ENCODE data around the gene PRDX5. TPM values are rescaled to one million over a fixed set of nuclear protein-coding genes. Genes with fewer than 3 reads are reported as not detected.

PRDX5 gene
- total RNA-seq, 2 experiments from 2014 or later, result 177 to 217 TPM

DNA sequence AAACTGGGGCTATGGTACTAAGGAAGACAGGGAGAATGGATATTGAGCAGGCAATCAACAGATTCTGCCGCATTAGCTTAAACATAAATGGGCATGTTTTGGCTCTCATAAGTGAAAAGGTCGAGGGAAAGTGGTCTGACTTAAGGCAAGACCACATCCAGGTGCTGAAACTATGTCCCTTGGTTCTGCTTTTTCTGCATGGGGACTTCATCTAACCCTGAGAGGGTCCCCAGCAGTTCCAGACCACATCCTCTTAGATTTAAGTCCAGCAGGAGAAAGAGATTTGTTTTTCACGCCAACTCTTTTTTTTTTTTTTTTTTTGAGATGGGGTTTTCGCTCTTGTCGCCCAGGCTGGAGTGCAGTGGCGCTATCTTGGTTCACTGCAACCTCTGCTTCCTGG lies 46.5 kb downstream of the PRDX5 start:
- TF ChIP-seq, protein P1, sequence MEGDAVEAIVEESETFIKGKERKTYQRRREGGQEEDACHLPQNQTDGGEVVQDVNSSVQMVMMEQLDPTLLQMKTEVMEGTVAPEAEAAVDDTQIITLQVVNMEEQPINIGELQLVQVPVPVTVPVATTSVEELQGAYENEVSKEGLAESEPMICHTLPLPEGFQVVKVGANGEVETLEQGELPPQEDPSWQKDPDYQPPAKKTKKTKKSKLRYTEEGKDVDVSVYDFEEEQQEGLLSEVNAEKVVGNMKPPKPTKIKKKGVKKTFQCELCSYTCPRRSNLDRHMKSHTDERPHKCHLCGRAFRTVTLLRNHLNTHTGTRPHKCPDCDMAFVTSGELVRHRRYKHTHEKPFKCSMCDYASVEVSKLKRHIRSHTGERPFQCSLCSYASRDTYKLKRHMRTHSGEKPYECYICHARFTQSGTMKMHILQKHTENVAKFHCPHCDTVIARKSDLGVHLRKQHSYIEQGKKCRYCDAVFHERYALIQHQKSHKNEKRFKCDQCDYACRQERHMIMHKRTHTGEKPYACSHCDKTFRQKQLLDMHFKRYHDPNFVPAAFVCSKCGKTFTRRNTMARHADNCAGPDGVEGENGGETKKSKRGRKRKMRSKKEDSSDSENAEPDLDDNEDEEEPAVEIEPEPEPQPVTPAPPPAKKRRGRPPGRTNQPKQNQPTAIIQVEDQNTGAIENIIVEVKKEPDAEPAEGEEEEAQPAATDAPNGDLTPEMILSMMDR (conservative IDR thresholded peaks at IDR 0.05; ENCODE audit: low read length), result no peak
- TF ChIP-seq EZH2phosphoT487 (IDR thresholded peaks at IDR 0.05; ENCODE audit: borderline replicate concordance, low read depth, low read length), result no peak
- Histone ChIP-seq H2AFZ (ENCODE audit: low read length) (no peak overlapping the region), H3K4me2 (ENCODE audit: low read length) (no peak overlapping the region), H3K36me3 (ENCODE audit: insufficient read depth, low read length) (peaks cover 55% of the 10 kb centered on the region), H3K4me3 (ENCODE audit: low read depth, low read length, poor library complexity, severe bottlenecking) (no peak overlapping the region), H3K9me2 (ENCODE audit: insufficient read depth, low read length) (no peaks in the 10 kb centered on the region), H3K4me1 (ENCODE audit: insufficient read depth, low read length, poor library complexity, severe bottlenecking) (peaks cover 18% of the 10 kb centered on the region), H4K20me1 (ENCODE audit: insufficient read depth, low read length) (no peaks in the 10 kb centered on the region), H3K9me3 (ENCODE audit: low read length) (no peaks in the 10 kb centered on the region), H3K27ac (ENCODE audit: low read depth, low read length, poor library complexity, severe bottlenecking) (peak overlapping the region; percentile 10), H3K79me2 (ENCODE audit: insufficient read depth, low read depth, low read length) (no peaks in the 10 kb centered on the region)
- BruUV-seq (replicated peaks), result no TSS peak
- intact Hi-C loops (cut with micrococcal nuclease; ENCODE audit: unreplicated experiment), result no loop called here
- ChIA-PET CTCF (ENCODE audit: unreplicated experiment) (no interaction called here), POLR2A (interaction anchor here (0.7 kb wide), 1 partner anchor 327 kb away, joined by 6 read pairs; no protein-coding TSS in a partner anchor)
- DNase-seq (ENCODE audit: low spot score), result peak; percentile 51

DNA sequence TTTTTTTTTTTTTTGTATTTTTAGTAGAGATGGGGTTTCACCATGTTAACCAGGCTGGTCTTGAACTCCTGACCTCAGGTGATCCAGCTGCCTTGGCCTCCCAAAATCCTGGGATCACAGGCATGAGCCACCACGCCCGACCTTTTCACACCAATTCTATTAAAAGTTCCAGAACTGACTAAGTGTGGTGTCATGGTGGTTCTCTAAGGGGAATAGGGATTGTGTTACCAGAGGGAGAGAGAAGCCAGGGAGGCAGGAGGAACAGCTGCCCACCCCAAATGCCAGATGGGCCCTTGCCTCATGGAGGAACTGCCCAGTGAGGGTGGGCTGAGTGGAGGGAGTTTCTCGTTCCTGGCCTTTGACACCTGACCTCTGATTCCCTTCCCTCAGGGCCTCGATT lies 47.0 kb downstream of the PRDX5 start:
- Histone ChIP-seq H3K4me1 (ENCODE audit: insufficient read depth, low read length, poor library complexity, severe bottlenecking) (peaks cover 13% of the 10 kb centered on the region), H3K9me2 (ENCODE audit: insufficient read depth, low read length) (no peaks in the 10 kb centered on the region), H3K36me3 (ENCODE audit: insufficient read depth, low read length) (peaks cover 56% of the 10 kb centered on the region), H3K79me2 (ENCODE audit: insufficient read depth, low read depth, low read length) (no peaks in the 10 kb centered on the region), H3K4me3 (ENCODE audit: low read depth, low read length, poor library complexity, severe bottlenecking) (no peak overlapping the region), H3K4me2 (ENCODE audit: low read length) (no peak overlapping the region), H2AFZ (ENCODE audit: low read length) (no peak overlapping the region), H4K20me1 (ENCODE audit: insufficient read depth, low read length) (no peaks in the 10 kb centered on the region), H3K27ac (ENCODE audit: low read depth, low read length, poor library complexity, severe bottlenecking) (no peak overlapping the region), H3K9me3 (ENCODE audit: low read length) (no peaks in the 10 kb centered on the region)
- POLR2A ChIA-PET, result no interaction called here
- BruUV-seq (replicated peaks), result no TSS peak
- intact Hi-C loops (cut with micrococcal nuclease; ENCODE audit: unreplicated experiment), result no loop called here
- no peak for DNase-seq (ENCODE audit: low spot score)
- CTCF ChIA-PET (ENCODE audit: unreplicated experiment), result no interaction called here
- TF ChIP-seq EZH2phosphoT487 (IDR thresholded peaks at IDR 0.05; ENCODE audit: borderline replicate concordance, low read depth, low read length), result no peak
- TF ChIP-seq, protein P1 (conservative IDR thresholded peaks at IDR 0.05; ENCODE audit: low read length), result no peak

DNA sequence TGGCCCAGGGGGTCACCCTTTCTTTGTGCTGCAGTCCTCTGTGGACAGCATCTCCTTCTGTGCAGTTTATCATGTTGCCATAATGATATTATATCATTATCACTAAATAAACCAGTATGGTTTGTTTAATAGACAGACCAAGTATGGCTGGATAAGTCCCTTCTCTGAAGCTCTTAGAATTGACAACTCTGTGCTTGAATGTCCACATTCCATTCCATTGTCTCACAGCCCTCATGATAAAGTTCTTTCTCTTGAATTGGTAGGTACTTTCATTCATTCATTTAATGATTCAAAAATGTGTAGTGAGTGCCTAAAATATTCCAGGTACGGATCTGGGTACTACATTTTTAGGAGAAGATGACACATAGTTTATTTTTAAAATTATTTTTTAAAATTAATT lies 48.8 kb downstream of the PRDX5 start:
- ChIA-PET CTCF (ENCODE audit: unreplicated experiment) (no interaction called here), POLR2A (no interaction called here)
- Histone ChIP-seq H4K20me1 (ENCODE audit: insufficient read depth, low read length) (no peaks in the 10 kb centered on the region), H3K4me1 (ENCODE audit: insufficient read depth, low read length, poor library complexity, severe bottlenecking) (peaks cover 6% of the 10 kb centered on the region), H3K27ac (ENCODE audit: low read depth, low read length, poor library complexity, severe bottlenecking) (no peak overlapping the region), H3K36me3 (ENCODE audit: insufficient read depth, low read length) (peaks cover 52% of the 10 kb centered on the region), H3K9me2 (ENCODE audit: insufficient read depth, low read length) (no peaks in the 10 kb centered on the region), H3K4me2 (ENCODE audit: low read length) (no peak overlapping the region), H3K4me3 (ENCODE audit: low read depth, low read length, poor library complexity, severe bottlenecking) (no peak overlapping the region), H3K9me3 (ENCODE audit: low read length) (no peaks in the 10 kb centered on the region), H2AFZ (ENCODE audit: low read length) (no peak overlapping the region), H3K79me2 (ENCODE audit: insufficient read depth, low read depth, low read length) (no peaks in the 10 kb centered on the region)
- DNase-seq (ENCODE audit: low spot score), result no peak
- BruUV-seq (replicated peaks), result no TSS peak
- intact Hi-C loops (cut with micrococcal nuclease; ENCODE audit: unreplicated experiment), result no loop called here
- TF ChIP-seq, protein P1 (conservative IDR thresholded peaks at IDR 0.05; ENCODE audit: low read length), result no peak
- TF ChIP-seq EZH2phosphoT487 (IDR thresholded peaks at IDR 0.05; ENCODE audit: borderline replicate concordance, low read depth, low read length), result no peak
